ENCODE data around the gene SLC4A7. TPM values are rescaled to one million over a fixed set of nuclear protein-coding genes. Genes with fewer than 3 reads are reported as not detected.
A peak's percentile ranks its signal among the peaks of the same experiment; 100 is the strongest.

SLC4A7 gene
- total and polyA plus RNA-seq, 3 donors from 2014 or later: 17.7 to 46.6 (median 43.2) TPM

- intact Hi-C loops (cut with DNase I; ENCODE audit: low total_unique reads): no loop called here
- Histone ChIP-seq H3K4me1 (no peaks in the 10 kb centered on the region), H3K9me3 (no peaks in the 10 kb centered on the region), H3K27ac (no peak overlapping the region), H3K4me3 (no peak overlapping the region), H3K36me3 (ENCODE audit: low read depth, missing control alignments) (no peaks in the 10 kb centered on the region), H3K27me3 (no peaks in the 10 kb centered on the region)
- 25 to 37% methylated on average over 3 of the region's 3 CpGs for WGBS, 2 donors
- no peak for DNase-seq
- TF ChIP-seq CTCF (IDR thresholded peaks at IDR 0.05): peak; percentile 20 to 41 (median 35)
- TF ChIP-seq POLR2A (IDR thresholded peaks at IDR 0.05): no peak
Observed at GRCh38 chr3:27467545-27467944, 16.6 kb downstream of the SLC4A7 start.

GRCh38 chr3:27464646-27465045 is 19.5 kb downstream of the SLC4A7 start:
- no peaks in the 10 kb centered on the region for H3K9me3 ChIP-seq
- peak; percentile 31 for DNase-seq
- peak overlapping the region; percentile 20 to 40 for H3K4me3 ChIP-seq
- no peaks in the 10 kb centered on the region for H3K36me3 ChIP-seq (ENCODE audit: low read depth, missing control alignments)
- no peaks in the 10 kb centered on the region for H3K4me1 ChIP-seq
- TF ChIP-seq POLR2A (IDR thresholded peaks at IDR 0.05) (no peak), CTCF (IDR thresholded peaks at IDR 0.05) (no peak)
- intact Hi-C loops (cut with DNase I; ENCODE audit: low total_unique reads): no loop called here
- no peak overlapping the region for H3K27ac ChIP-seq
- WGBS, 2 donors: 69 to 83% methylated on average over 18 to 19 of the region's 19 CpGs
- no peaks in the 10 kb centered on the region for H3K27me3 ChIP-seq

- no peaks in the 10 kb centered on the region for H3K27me3 ChIP-seq
- no peak overlapping the region for H3K4me3 ChIP-seq
- H3K27ac ChIP-seq: no peak overlapping the region
- no peaks in the 10 kb centered on the region for H3K9me3 ChIP-seq
- DNase-seq: no peak
- H3K4me1 ChIP-seq: no peaks in the 10 kb centered on the region
- intact Hi-C loops (cut with DNase I; ENCODE audit: low total_unique reads): no loop called here
- no peaks in the 10 kb centered on the region for H3K36me3 ChIP-seq (ENCODE audit: low read depth, missing control alignments)
- 64 to 81% methylated on average over 8 of the region's 8 CpGs for WGBS, 2 donors
- TF ChIP-seq CTCF (IDR thresholded peaks at IDR 0.05): no peak
- TF ChIP-seq POLR2A (IDR thresholded peaks at IDR 0.05): no peak
Observed at GRCh38 chr3:27462228-27462627, 22.0 kb downstream of the SLC4A7 start.

GRCh38 chr3:27458929-27459328 is 25.3 kb downstream of the SLC4A7 start:
- 65 to 68% methylated on average over 6 of the region's 6 CpGs for WGBS, 2 donors
- no peak for TF ChIP-seq CTCF (IDR thresholded peaks at IDR 0.05)
- TF ChIP-seq POLR2A (IDR thresholded peaks at IDR 0.05): no peak
- Histone ChIP-seq H3K27ac (no peak overlapping the region), H3K9me3 (no peaks in the 10 kb centered on the region), H3K36me3 (ENCODE audit: low read depth, missing control alignments) (no peaks in the 10 kb centered on the region), H3K4me1 (peaks cover 4% of the 10 kb centered on the region), H3K4me3 (no peak overlapping the region), H3K27me3 (no peaks in the 10 kb centered on the region)
- intact Hi-C loops (cut with DNase I; ENCODE audit: low total_unique reads): no loop called here
- no peak for DNase-seq

GRCh38 chr3:27456554-27456953 is 27.6 kb downstream of the SLC4A7 start:
- H3K36me3 ChIP-seq (ENCODE audit: low read depth, missing control alignments): no peaks in the 10 kb centered on the region
- H3K27ac ChIP-seq: no peak overlapping the region
- DNase-seq: no peak
- peaks cover 4% of the 10 kb centered on the region for H3K4me1 ChIP-seq
- no peak overlapping the region for H3K4me3 ChIP-seq
- 50 to 61% methylated on average over 2 of the region's 2 CpGs for WGBS, 2 donors
- TF ChIP-seq POLR2A (IDR thresholded peaks at IDR 0.05): no peak
- no peak for TF ChIP-seq CTCF (IDR thresholded peaks at IDR 0.05)
- no peaks in the 10 kb centered on the region for H3K27me3 ChIP-seq
- no peaks in the 10 kb centered on the region for H3K9me3 ChIP-seq
- intact Hi-C loops (cut with DNase I; ENCODE audit: low total_unique reads): no loop called here
